Testis (tissue), 2 donors: Measurements from ENCODE around the gene TPSG1.
"Not testable (repeated sequence)": the region's sequence is repeated elsewhere in the genome, so short reads cannot be mapped to it uniquely, and the experiment has no call there.

Experiments used
- CTCF ChIP-seq, 3 experiments: fragments of 450-650 bp in 2 of 3; fragments of 200-600 bp in 1 of 3; sonication (generic) in 1 of 3; IDR thresholded peaks; one replicate each; pipeline ENCODE4 v1.5.1; 2016 to 2019; ENCODE audit warnings: antibody characterized with exemption in 3 of 3, mild to moderate bottlenecking in 2 of 3, moderate library complexity in 1 of 3
- POLR2A ChIP-seq: fragments of 450-650 bp; IDR thresholded peaks from one replicate; pipeline ENCODE4 v1.6.1; 2017; ENCODE audit warnings: antibody characterized with exemption, mild to moderate bottlenecking, moderate library complexity

DNA sequence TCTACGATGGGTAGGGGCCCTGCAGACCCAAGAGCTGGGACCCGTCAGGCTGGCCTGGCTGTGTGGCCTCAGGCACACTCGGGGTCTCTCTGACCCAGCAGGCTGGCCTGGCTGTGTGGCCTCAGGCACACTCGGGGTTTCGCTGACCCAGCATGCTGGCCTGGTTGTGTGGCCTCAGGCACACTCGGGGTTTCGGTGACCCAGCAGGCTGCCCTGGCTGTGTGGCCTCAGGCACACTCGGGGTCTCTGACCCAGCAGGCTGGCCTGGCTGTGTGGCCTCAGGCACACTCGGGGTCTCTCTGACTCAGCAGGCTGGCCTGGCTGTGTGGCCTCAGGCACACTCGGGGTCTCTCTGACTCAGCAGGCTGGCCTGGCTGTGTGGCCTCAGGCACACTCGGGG is 34.3 kb downstream of the TPSG1 start:
- TF ChIP-seq POLR2A; CTCF (IDR thresholded peaks at IDR 0.05): not testable (repeated sequence)
